ENCODE measurements around the gene BCL7C. TPM values are rescaled to one million over a fixed set of nuclear protein-coding genes. Genes with fewer than 3 reads are reported as not detected.
A peak's percentile ranks its signal among the peaks of the same experiment; 100 is the strongest.

BCL7C gene
- total and polyA plus RNA-seq, 10 of the 15 experiments (the other 5 are each of a cell fraction or from before 2014, with no cell fraction given) = 1.1 to 30.5 (median 13.7) TPM

DNA sequence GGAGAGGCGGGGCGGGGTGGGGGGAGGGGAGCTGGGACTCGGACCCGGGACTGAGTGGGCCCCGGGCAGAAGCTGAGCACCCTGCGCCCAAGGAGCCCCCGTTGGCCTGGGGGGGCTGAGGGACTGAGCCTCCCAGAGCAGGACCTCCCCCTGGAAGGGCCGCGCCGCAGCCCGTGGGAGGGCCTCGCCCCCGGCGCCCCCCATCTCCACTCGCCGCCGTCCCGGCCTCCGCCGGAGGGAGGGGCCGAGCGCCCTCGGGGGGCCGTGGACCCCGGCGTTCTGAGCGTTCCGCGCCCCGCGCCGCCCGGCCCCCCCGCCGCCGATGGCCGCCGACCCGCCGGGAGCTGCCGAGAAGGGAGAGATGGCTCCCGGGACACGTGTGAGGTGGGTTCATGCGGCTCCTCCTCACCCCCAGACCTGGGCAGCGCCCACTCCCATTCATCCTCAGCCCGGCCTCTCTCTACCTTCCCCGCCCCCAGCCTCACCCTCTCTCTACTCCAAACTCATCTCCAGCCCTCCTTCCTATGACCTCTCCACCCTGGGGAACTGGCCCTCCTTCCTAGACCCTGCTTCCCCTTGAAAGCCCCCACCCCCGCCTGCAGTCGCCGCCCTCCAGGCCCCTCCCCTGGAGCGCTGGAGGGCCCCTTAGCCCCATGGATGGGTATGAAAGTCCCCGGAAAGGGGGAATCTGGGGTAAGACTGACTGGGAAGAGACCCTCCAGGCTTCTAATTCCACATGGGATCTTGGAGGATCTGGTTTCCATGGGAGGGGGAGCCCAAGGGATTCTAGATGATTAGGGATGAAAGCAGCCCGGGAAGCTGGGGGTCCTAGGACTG, 30.4 kb upstream of the BCL7C start (continued):
- TF ChIP-seq NR2F1 (conservative IDR thresholded peaks at IDR 0.05) (peak; percentile 50), ZBED1 (IDR thresholded peaks at IDR 0.05; ENCODE audit: borderline replicate concordance) (no peak), KDM1A (IDR thresholded peaks at IDR 0.05; ENCODE audit: borderline replicate concordance) (no peak), RB1 (IDR thresholded peaks at IDR 0.05; ENCODE audit: borderline replicate concordance) (no peak), TBL1XR1 (IDR thresholded peaks at IDR 0.05; ENCODE audit: low read depth, low read length) (no peak), CBX5 (IDR thresholded peaks at IDR 0.05; ENCODE audit: low read depth) (no peak), KLF5 (IDR thresholded peaks at IDR 0.05; ENCODE audit: partially characterized antibody) (no peak), FOXM1 (IDR thresholded peaks at IDR 0.05; ENCODE audit: low read depth, low read length) (no peak), POLR2AphosphoS2 (IDR thresholded peaks at IDR 0.05; ENCODE audit: low read depth, low read length) (no peak), RFX5 (IDR thresholded peaks at IDR 0.05; ENCODE audit: low read depth, low read length) (no peak), NFYB (IDR thresholded peaks at IDR 0.05; ENCODE audit: insufficient read depth, low read depth, low read length) (no peak), WRNIP1 (IDR thresholded peaks at IDR 0.05; ENCODE audit: borderline replicate concordance, low read depth, low read length) (no peak), SMARCA5 (IDR thresholded peaks at IDR 0.05) (peak; percentile 56; the same call in 1 of the 2 replicates)
- TF ChIP-seq, protein P1, sequence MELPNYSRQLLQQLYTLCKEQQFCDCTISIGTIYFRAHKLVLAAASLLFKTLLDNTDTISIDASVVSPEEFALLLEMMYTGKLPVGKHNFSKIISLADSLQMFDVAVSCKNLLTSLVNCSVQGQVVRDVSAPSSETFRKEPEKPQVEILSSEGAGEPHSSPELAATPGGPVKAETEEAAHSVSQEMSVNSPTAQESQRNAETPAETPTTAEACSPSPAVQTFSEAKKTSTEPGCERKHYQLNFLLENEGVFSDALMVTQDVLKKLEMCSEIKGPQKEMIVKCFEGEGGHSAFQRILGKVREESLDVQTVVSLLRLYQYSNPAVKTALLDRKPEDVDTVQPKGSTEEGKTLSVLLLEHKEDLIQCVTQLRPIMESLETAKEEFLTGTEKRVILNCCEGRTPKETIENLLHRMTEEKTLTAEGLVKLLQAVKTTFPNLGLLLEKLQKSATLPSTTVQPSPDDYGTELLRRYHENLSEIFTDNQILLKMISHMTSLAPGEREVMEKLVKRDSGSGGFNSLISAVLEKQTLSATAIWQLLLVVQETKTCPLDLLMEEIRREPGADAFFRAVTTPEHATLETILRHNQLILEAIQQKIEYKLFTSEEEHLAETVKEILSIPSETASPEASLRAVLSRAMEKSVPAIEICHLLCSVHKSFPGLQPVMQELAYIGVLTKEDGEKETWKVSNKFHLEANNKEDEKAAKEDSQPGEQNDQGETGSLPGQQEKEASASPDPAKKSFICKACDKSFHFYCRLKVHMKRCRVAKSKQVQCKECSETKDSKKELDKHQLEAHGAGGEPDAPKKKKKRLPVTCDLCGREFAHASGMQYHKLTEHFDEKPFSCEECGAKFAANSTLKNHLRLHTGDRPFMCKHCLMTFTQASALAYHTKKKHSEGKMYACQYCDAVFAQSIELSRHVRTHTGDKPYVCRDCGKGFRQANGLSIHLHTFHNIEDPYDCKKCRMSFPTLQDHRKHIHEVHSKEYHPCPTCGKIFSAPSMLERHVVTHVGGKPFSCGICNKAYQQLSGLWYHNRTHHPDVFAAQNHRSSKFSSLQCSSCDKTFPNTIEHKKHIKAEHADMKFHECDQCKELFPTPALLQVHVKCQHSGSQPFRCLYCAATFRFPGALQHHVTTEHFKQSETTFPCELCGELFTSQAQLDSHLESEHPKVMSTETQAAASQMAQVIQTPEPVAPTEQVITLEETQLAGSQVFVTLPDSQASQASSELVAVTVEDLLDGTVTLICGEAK (IDR thresholded peaks at IDR 0.05; ENCODE audit: borderline replicate concordance) = no peak
- TF ChIP-seq, protein P2, sequence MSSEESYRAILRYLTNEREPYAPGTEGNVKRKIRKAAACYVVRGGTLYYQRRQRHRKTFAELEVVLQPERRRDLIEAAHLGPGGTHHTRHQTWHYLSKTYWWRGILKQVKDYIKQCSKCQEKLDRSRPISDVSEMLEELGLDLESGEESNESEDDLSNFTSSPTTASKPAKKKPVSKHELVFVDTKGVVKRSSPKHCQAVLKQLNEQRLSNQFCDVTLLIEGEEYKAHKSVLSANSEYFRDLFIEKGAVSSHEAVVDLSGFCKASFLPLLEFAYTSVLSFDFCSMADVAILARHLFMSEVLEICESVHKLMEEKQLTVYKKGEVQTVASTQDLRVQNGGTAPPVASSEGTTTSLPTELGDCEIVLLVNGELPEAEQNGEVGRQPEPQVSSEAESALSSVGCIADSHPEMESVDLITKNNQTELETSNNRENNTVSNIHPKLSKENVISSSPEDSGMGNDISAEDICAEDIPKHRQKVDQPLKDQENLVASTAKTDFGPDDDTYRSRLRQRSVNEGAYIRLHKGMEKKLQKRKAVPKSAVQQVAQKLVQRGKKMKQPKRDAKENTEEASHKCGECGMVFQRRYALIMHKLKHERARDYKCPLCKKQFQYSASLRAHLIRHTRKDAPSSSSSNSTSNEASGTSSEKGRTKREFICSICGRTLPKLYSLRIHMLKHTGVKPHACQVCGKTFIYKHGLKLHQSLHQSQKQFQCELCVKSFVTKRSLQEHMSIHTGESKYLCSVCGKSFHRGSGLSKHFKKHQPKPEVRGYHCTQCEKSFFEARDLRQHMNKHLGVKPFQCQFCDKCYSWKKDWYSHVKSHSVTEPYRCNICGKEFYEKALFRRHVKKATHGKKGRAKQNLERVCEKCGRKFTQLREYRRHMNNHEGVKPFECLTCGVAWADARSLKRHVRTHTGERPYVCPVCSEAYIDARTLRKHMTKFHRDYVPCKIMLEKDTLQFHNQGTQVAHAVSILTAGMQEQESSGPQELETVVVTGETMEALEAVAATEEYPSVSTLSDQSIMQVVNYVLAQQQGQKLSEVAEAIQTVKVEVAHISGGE (CRISPR knock-in tag; IDR thresholded peaks at IDR 0.05) = no peak
- TF ChIP-seq, protein P3, sequence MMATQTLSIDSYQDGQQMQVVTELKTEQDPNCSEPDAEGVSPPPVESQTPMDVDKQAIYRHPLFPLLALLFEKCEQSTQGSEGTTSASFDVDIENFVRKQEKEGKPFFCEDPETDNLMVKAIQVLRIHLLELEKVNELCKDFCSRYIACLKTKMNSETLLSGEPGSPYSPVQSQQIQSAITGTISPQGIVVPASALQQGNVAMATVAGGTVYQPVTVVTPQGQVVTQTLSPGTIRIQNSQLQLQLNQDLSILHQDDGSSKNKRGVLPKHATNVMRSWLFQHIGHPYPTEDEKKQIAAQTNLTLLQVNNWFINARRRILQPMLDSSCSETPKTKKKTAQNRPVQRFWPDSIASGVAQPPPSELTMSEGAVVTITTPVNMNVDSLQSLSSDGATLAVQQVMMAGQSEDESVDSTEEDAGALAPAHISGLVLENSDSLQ (IDR thresholded peaks at IDR 0.05) = no peak
- TF ChIP-seq, protein P4, sequence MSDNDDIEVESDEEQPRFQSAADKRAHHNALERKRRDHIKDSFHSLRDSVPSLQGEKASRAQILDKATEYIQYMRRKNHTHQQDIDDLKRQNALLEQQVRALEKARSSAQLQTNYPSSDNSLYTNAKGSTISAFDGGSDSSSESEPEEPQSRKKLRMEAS (IDR thresholded peaks at IDR 0.05; ENCODE audit: low read depth, low read length) = no peak
- TF ChIP-seq, protein P5, sequence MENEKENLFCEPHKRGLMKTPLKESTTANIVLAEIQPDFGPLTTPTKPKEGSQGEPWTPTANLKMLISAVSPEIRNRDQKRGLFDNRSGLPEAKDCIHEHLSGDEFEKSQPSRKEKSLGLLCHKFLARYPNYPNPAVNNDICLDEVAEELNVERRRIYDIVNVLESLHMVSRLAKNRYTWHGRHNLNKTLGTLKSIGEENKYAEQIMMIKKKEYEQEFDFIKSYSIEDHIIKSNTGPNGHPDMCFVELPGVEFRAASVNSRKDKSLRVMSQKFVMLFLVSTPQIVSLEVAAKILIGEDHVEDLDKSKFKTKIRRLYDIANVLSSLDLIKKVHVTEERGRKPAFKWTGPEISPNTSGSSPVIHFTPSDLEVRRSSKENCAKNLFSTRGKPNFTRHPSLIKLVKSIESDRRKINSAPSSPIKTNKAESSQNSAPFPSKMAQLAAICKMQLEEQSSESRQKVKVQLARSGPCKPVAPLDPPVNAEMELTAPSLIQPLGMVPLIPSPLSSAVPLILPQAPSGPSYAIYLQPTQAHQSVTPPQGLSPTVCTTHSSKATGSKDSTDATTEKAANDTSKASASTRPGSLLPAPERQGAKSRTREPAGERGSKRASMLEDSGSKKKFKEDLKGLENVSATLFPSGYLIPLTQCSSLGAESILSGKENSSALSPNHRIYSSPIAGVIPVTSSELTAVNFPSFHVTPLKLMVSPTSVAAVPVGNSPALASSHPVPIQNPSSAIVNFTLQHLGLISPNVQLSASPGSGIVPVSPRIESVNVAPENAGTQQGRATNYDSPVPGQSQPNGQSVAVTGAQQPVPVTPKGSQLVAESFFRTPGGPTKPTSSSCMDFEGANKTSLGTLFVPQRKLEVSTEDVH (IDR thresholded peaks at IDR 0.05; ENCODE audit: low read depth, partially characterized antibody) = no peak

Measured in GM12878 (cell line).